CD8-positive, alpha-beta memory T cell (primary cell): ENCODE measurements around the gene TMEM151B. TPM values are rescaled to one million over a fixed set of nuclear protein-coding genes. Genes with fewer than 3 reads are reported as not detected.
"Not testable (repeated sequence)": the region's sequence is repeated elsewhere in the genome, so short reads cannot be mapped to it uniquely, and the experiment has no call there.

Experiments
- CTCF ChIA-PET: fragments of 350-600 bp; sonication (Branson Sonifier 250); formaldehyde crosslinking; loops from one replicate; lab custom pipeline; 2021; ENCODE audit warnings: antibody characterized with exemption; lab: Charles Lee
- POLR2A ChIA-PET: fragments of 350-600 bp; sonication (Branson Sonifier 250); formaldehyde crosslinking; loops from one replicate; lab custom pipeline; 2021; ENCODE audit warnings: antibody characterized with exemption; lab: Charles Lee
- DNase-seq, 5 donors: peaks; one replicate each; pipeline versions ENCODE4 v3.0.0 to v3.0.0-alpha.2; 2020 to 2022; ENCODE audit warnings: mixed read lengths in 1 of 5
- H3K27ac ChIP-seq: one replicate; pipeline ENCODE4 v1.7.0; 2013; ENCODE audit warnings: low read depth, mild to moderate bottlenecking, low read length, moderate library complexity
- H3K27me3 ChIP-seq: 2 replicates; pipeline ENCODE4 v1.7.0; 2013; ENCODE audit warnings: low read length, mild to moderate bottlenecking; ENCODE audit not compliant: insufficient read depth, poor library complexity, severe bottlenecking
- H3K36me3 ChIP-seq: 2 replicates; pipeline ENCODE4 v1.7.0; 2013; ENCODE audit warnings: mild to moderate bottlenecking, low read length, moderate library complexity; ENCODE audit not compliant: insufficient read depth
- H3K4me1 ChIP-seq: 2 replicates; pipeline ENCODE4 v1.7.0; 2013; ENCODE audit warnings: mild to moderate bottlenecking, low read length, moderate library complexity; ENCODE audit not compliant: insufficient read depth
- H3K4me3 ChIP-seq: 2 replicates; pipeline ENCODE4 v1.7.0; 2013; ENCODE audit warnings: mild to moderate bottlenecking, low read length
- H3K9me3 ChIP-seq: 2 replicates; pipeline ENCODE4 v1.7.0; 2013; ENCODE audit warnings: mild to moderate bottlenecking, low read length
- H3K27ac Mint-ChIP-seq, 8 donors: one replicate each; pipeline ENCODE4 v1.8.0; 2020 to 2021; ENCODE audit warnings: mixed read lengths in 8 of 8, mild to moderate bottlenecking in 6 of 8, inconsistent platforms in 3 of 8, moderate library complexity in 3 of 8
- H3K27me3 Mint-ChIP-seq, 2 donors: one replicate each; pipeline ENCODE4 v1.8.0; 2020 to 2021; ENCODE audit warnings: mixed read lengths in 2 of 2, mild to moderate bottlenecking in 1 of 2, moderate library complexity in 1 of 2
- H3K36me3 Mint-ChIP-seq, 3 donors: one replicate each; pipeline ENCODE4 v1.8.0; 2020 to 2021; ENCODE audit warnings: mixed read lengths in 3 of 3, inconsistent platforms in 1 of 3, mild to moderate bottlenecking in 1 of 3
- H3K4me1 Mint-ChIP-seq, 3 donors: one replicate each; pipeline ENCODE4 v1.8.0; 2020 to 2021; ENCODE audit warnings: mixed read lengths in 3 of 3, inconsistent platforms in 1 of 3, mild to moderate bottlenecking in 1 of 3
- H3K4me3 Mint-ChIP-seq, 7 donors: one replicate each; pipeline ENCODE4 v1.8.0; 2020 to 2021; ENCODE audit warnings: mixed read lengths in 7 of 7, mild to moderate bottlenecking in 6 of 7, moderate library complexity in 4 of 7, inconsistent platforms in 2 of 7
- H3K9me3 Mint-ChIP-seq, 5 donors: one replicate each; pipeline ENCODE4 v1.8.0; 2020 to 2022; ENCODE audit warnings: mixed read lengths in 5 of 5, mild to moderate bottlenecking in 3 of 5, moderate library complexity in 2 of 5, inconsistent platforms in 1 of 5
- polyA plus RNA-seq: library from polyadenylated mRNA; unstranded; fragments of 300-500 nt; fragmentation: Illumina TruSeq; gene quantifications from one replicate; pipeline ENCODE4 v1.2.3, GENCODE V29; 2021
- total RNA-seq, 2 experiments: library from RNA; stranded (reverse); gene quantifications; one replicate each; pipeline ENCODE4 v1.2.3, GENCODE V29; 2021

The TMEM151B gene
- total and polyA plus RNA-seq, 3 experiments from 2014 or later: not detected

DNA sequence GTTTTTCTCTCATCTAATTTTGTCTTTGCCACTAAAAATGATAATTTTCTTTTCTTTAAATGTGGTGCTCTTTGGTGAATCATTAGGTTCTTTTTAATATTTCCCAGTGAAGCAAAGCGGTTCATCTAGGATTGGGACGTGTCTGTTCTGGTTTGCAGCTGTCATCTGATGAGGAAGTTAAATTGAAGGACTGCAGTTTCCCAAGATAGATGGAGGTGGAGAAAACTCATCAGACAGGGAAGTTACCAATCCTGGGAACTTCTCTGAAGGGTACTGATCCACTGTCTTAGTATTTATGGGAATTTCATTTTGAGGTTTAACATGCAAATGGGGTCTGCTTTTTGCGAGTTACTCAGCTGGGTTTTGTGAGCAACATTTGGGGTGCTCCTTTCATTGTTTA is 45.3 kb downstream of the TMEM151B start:
- Histone ChIP-seq H3K27ac (no peak overlapping the region), H3K36me3 (peaks cover 14% of the 10 kb centered on the region), H3K27me3 (no peaks in the 10 kb centered on the region), H3K4me1 (peaks cover 11% of the 10 kb centered on the region), H3K9me3 (no peaks in the 10 kb centered on the region), H3K4me3 (no peak overlapping the region)
- Mint-ChIP-seq H3K36me3 (peaks cover 0 to 21% (median 0%) of the 10 kb centered on the region in 3 donors), H3K4me1 (peaks cover 16 to 23% (median 18%) of the 10 kb centered on the region in 3 donors), H3K27me3 (peaks cover 15 to 29% of the 10 kb centered on the region in 2 donors), H3K27ac (peak overlapping the region in 1 of 8 donors; percentile 20), H3K9me3 (peaks cover 0 to 2% (median under 1%) of the 10 kb centered on the region in 5 donors), H3K4me3 (peak overlapping the region in 1 of 7 donors; percentile 49)
- CTCF ChIA-PET: interaction anchor here (1.3 to 1.7 kb wide), 2 partner anchors 11 to 19 kb away, joined by 3 to 5 read pairs; no protein-coding TSS in a partner anchor
- DNase-seq: no peak
- POLR2A ChIA-PET: no interaction called here

DNA sequence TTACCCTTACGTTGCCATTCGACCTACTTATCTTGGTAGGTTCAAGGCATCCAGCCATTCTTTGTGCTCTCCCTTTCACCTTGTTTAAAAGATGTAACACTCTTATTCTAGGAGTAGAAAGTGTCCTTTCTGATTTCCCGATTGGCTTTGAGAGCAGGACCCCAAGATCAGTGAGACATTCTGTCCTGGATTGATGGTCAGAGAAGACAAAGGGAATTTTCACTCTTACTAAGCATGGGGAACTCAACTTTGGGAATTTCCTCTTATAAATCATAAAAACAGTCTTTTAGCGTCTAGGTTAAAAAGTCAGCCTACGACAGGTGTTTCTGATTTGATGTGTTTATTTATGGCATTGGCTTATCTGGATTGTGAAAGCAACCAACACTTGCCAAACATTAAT is 45.7 kb downstream of the TMEM151B start:
- no peak for DNase-seq
- peaks cover 0 to 3% (median 2%) of the 10 kb centered on the region in 5 donors for H3K9me3 Mint-ChIP-seq
- H3K36me3 Mint-ChIP-seq: peaks cover 0 to 17% (median 0%) of the 10 kb centered on the region in 3 donors
- POLR2A ChIA-PET: no interaction called here
- H3K27ac Mint-ChIP-seq: no peak overlapping the region
- Histone ChIP-seq H3K27ac (no peak overlapping the region), H3K9me3 (no peaks in the 10 kb centered on the region), H3K4me3 (no peak overlapping the region), H3K27me3 (no peaks in the 10 kb centered on the region), H3K4me1 (peaks cover 11% of the 10 kb centered on the region), H3K36me3 (peaks cover 10% of the 10 kb centered on the region)
- peak overlapping the region in 1 of 7 donors; percentile 49 for H3K4me3 Mint-ChIP-seq
- peaks cover 19 to 34% of the 10 kb centered on the region in 2 donors for H3K27me3 Mint-ChIP-seq
- CTCF ChIA-PET: interaction anchor here (1.3 to 1.7 kb wide), 2 partner anchors 11 to 19 kb away, joined by 3 to 5 read pairs; no protein-coding TSS in a partner anchor
- peaks cover 16 to 23% (median 17%) of the 10 kb centered on the region in 3 donors for H3K4me1 Mint-ChIP-seq

GRCh38 chr6:44316481-44316880 is 46.2 kb downstream of the TMEM151B start:
- Mint-ChIP-seq H3K27me3 (peaks cover 22 to 39% of the 10 kb centered on the region in 2 donors), H3K27ac (no peak overlapping the region), H3K4me1 (peaks cover 14 to 22% (median 16%) of the 10 kb centered on the region in 3 donors), H3K4me3 (no peak overlapping the region), H3K36me3 (peaks cover 0 to 12% (median 0%) of the 10 kb centered on the region in 3 donors), H3K9me3 (peaks cover 0 to 3% (median 2%) of the 10 kb centered on the region in 5 donors)
- Histone ChIP-seq H3K4me1 (peaks cover 11% of the 10 kb centered on the region), H3K9me3 (no peaks in the 10 kb centered on the region), H3K27ac (no peak overlapping the region), H3K27me3 (no peaks in the 10 kb centered on the region), H3K36me3 (peaks cover 5% of the 10 kb centered on the region), H3K4me3 (no peak overlapping the region)
- ChIA-PET CTCF (no interaction called here), POLR2A (no interaction called here)
- DNase-seq: no peak

- H3K4me3 ChIP-seq, H3K36me3 ChIP-seq, CTCF ChIA-PET, H3K4me1 ChIP-seq, H3K27ac ChIP-seq, H3K4me3 Mint-ChIP-seq, H3K27me3 ChIP-seq, POLR2A ChIA-PET, DNase-seq, H3K9me3 Mint-ChIP-seq, H3K9me3 ChIP-seq, H3K36me3 Mint-ChIP-seq: not testable (repeated sequence)
- peak overlapping the region in 1 of 8 donors; percentile 26 for H3K27ac Mint-ChIP-seq
- peaks cover 22 to 40% of the 10 kb centered on the region in 2 donors for H3K27me3 Mint-ChIP-seq
- H3K4me1 Mint-ChIP-seq: peaks cover 8 to 15% (median 9%) of the 10 kb centered on the region in 3 donors
Observed at GRCh38 chr6:44317136-44317631, 46.9 kb downstream of the TMEM151B start.

DNA sequence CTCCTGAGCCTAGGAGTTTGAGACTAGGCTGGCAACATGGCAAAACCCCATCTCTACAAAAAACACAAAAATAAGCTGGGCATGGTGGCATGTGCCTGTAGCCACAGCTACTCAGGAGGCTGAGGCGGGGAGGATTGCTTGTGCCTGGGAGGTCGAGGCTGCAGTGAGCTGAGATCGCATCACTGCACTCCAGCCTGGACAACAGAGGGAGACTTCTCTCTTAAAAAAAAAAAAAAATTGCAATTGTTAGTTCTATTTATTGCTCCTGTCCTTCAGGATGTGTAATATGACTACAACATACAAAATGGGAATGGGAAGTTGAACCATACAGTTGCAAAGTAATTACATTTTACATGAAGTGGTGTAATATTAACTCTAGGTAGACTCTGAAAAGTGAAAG is 51.0 kb downstream of the TMEM151B start:
- H3K4me3 ChIP-seq: no peak overlapping the region
- H3K27ac Mint-ChIP-seq: no peak overlapping the region
- H3K27ac ChIP-seq: no peak overlapping the region
- ChIA-PET CTCF (interaction anchor here (1.6 kb wide), 1 partner anchor 16 kb away, joined by 3 read pairs; no protein-coding TSS in a partner anchor), POLR2A (no interaction called here)
- H3K36me3 Mint-ChIP-seq: no peaks in the 10 kb centered on the region
- DNase-seq: no peak
- no peaks in the 10 kb centered on the region for H3K36me3 ChIP-seq
- no peaks in the 10 kb centered on the region for H3K9me3 ChIP-seq
- H3K4me1 Mint-ChIP-seq: no peaks in the 10 kb centered on the region
- no peak overlapping the region for H3K4me3 Mint-ChIP-seq
- no peaks in the 10 kb centered on the region for H3K27me3 ChIP-seq
- H3K27me3 Mint-ChIP-seq: peaks cover 29 to 43% of the 10 kb centered on the region in 2 donors
- H3K4me1 ChIP-seq: no peaks in the 10 kb centered on the region
- peaks cover 0 to 3% (median 2%) of the 10 kb centered on the region in 5 donors for H3K9me3 Mint-ChIP-seq

- ChIA-PET CTCF (no interaction called here), POLR2A (no interaction called here)
- H3K9me3 Mint-ChIP-seq: no peaks in the 10 kb centered on the region
- Histone ChIP-seq H3K36me3 (no peaks in the 10 kb centered on the region), H3K4me1 (no peaks in the 10 kb centered on the region), H3K27ac (no peak overlapping the region), H3K4me3 (no peak overlapping the region), H3K27me3 (peaks cover 6% of the 10 kb centered on the region), H3K9me3 (no peaks in the 10 kb centered on the region)
- no peak overlapping the region for H3K27ac Mint-ChIP-seq
- H3K4me3 Mint-ChIP-seq: no peak overlapping the region
- no peaks in the 10 kb centered on the region for H3K4me1 Mint-ChIP-seq
- no peak for DNase-seq
- no peaks in the 10 kb centered on the region for H3K36me3 Mint-ChIP-seq
- peaks cover 20 to 33% of the 10 kb centered on the region in 2 donors for H3K27me3 Mint-ChIP-seq
Observed at GRCh38 chr6:44327096-44327495, 56.8 kb downstream of the TMEM151B start.

- Histone ChIP-seq H3K36me3 (no peaks in the 10 kb centered on the region), H3K9me3 (no peaks in the 10 kb centered on the region), H3K27ac (no peak overlapping the region), H3K4me1 (no peaks in the 10 kb centered on the region), H3K27me3 (peaks cover 6% of the 10 kb centered on the region), H3K4me3 (no peak overlapping the region)
- POLR2A ChIA-PET: no interaction called here
- no peak overlapping the region for H3K4me3 Mint-ChIP-seq
- no peak overlapping the region for H3K27ac Mint-ChIP-seq
- peaks cover 20 to 37% of the 10 kb centered on the region in 2 donors for H3K27me3 Mint-ChIP-seq
- DNase-seq: no peak
- no peaks in the 10 kb centered on the region for H3K4me1 Mint-ChIP-seq
- CTCF ChIA-PET: no interaction called here
- H3K9me3 Mint-ChIP-seq: no peaks in the 10 kb centered on the region
- H3K36me3 Mint-ChIP-seq: no peaks in the 10 kb centered on the region
Observed at GRCh38 chr6:44327760-44328159, 57.5 kb downstream of the TMEM151B start.

GRCh38 chr6:44328203-44328602 is 58.0 kb downstream of the TMEM151B start:
- DNase-seq, H3K9me3 ChIP-seq, H3K27me3 ChIP-seq, POLR2A ChIA-PET, H3K27ac Mint-ChIP-seq, H3K36me3 ChIP-seq, H3K4me3 ChIP-seq, H3K4me1 ChIP-seq, H3K4me3 Mint-ChIP-seq, H3K27ac ChIP-seq, H3K36me3 Mint-ChIP-seq, H3K4me1 Mint-ChIP-seq, H3K9me3 Mint-ChIP-seq, CTCF ChIA-PET: not testable (repeated sequence)
- H3K27me3 Mint-ChIP-seq: peaks cover 19 to 41% of the 10 kb centered on the region in 2 donors
